Hepatocyte (in vitro differentiated cells): ENCODE results near the gene BMP5.

ENCODE experiments used
- CTCF ChIP-seq: fragments of 200-600 bp; sonication (generic); IDR thresholded peaks from 2 replicates; pipeline ENCODE4 v1.5.1; 2016; ENCODE audit warnings: antibody characterized with exemption, mild to moderate bottlenecking; ENCODE audit not compliant: poor library complexity
- EZH2 ChIP-seq: fragments of 200-600 bp; sonication (generic); IDR thresholded peaks from 2 replicates; pipeline ENCODE4 v1.6.1; 2016; ENCODE audit warnings: antibody characterized with exemption, mild to moderate bottlenecking, borderline replicate concordance

GRCh38 chr6:55895972-55896730 is 20.8 kb upstream of the BMP5 start:
- TF ChIP-seq CTCF: no peak
- no peak for TF ChIP-seq EZH2
